Brain microvascular endothelial cell (primary cell): ENCODE results near the gene ERI3.

Experiments used
- DNase-seq: peaks from one replicate; pipeline ENCODE4 v3.0.0-alpha.2; 2020
- H3K27ac ChIP-seq: fragments of 250-450 bp; sonication (Bioruptor Pico); 2 replicates; pipeline ENCODE4 v1.5.1; 2020; ENCODE audit warnings: mild to moderate bottlenecking, moderate library complexity
- H3K27me3 ChIP-seq: fragments of 250-450 bp; sonication (Bioruptor Pico); replicated peaks from 2 replicates; pipeline ENCODE4 v1.5.1; 2020; ENCODE audit warnings: mild to moderate bottlenecking
- H3K36me3 ChIP-seq: fragments of 250-450 bp; sonication (Bioruptor Pico); replicated peaks from 2 replicates; pipeline ENCODE4 v1.5.1; 2020; ENCODE audit warnings: mild to moderate bottlenecking
- H3K4me3 ChIP-seq: 2 replicates; pipeline ENCODE4 v1.5.1; 2011; ENCODE audit warnings: low read depth, mild to moderate bottlenecking, control low read depth, low read length, moderate library complexity
- CTCF ChIP-seq: IDR thresholded peaks from 2 replicates; pipeline ENCODE4 v1.5.1; 2011; ENCODE audit warnings: low read depth, mild to moderate bottlenecking, moderate library complexity, low read length, control low read depth, inconsistent platforms; ENCODE audit errors: missing control alignments
- in situ Hi-C: cut with HindIII; loops from 2 replicates; pipeline ENCODE4 v1.10.0; 2017; ENCODE audit warnings: low sequenced_read_pairs, low pct_ligation_motif_present

ERI3 gene

DNA sequence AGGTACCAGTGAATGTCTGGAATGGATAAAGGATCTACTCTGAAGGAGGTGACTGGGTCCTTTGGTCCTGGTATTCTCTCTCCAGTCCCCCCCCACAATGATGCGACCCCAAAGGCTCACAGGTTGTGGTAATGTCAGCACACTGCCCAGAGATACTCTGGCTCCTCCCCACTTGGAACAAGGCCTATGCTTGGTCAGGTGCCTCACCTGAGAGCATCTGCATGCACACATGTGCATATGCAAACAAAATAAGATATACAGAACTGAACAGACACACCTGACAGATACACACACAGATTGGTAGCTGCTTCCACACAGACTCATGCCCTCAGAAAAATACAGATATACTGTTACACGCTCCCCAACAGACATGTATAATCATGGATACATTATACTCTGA is 108.3 kb downstream of the ERI3 start:
- in situ Hi-C loops = no loop called here
- H3K27ac ChIP-seq = no peak overlapping the region
- TF ChIP-seq CTCF = no peak
- H3K27me3 ChIP-seq = no peaks in the 10 kb centered on the region
- no peaks in the 10 kb centered on the region for H3K36me3 ChIP-seq
- no peak overlapping the region for H3K4me3 ChIP-seq
- DNase-seq = no peak

GRCh38 chr1:44244986-44245385 is 110.1 kb downstream of the ERI3 start:
- TF ChIP-seq CTCF = no peak
- H3K4me3 ChIP-seq = no peak overlapping the region
- H3K27ac ChIP-seq = no peak overlapping the region
- no peaks in the 10 kb centered on the region for H3K27me3 ChIP-seq
- DNase-seq = no peak
- in situ Hi-C loops = no loop called here
- no peaks in the 10 kb centered on the region for H3K36me3 ChIP-seq

GRCh38 chr1:44243782-44244495 is 111.1 kb downstream of the ERI3 start:
- in situ Hi-C loops = no loop called here
- Histone ChIP-seq H3K27me3 (no peaks in the 10 kb centered on the region), H3K27ac (no peak overlapping the region), H3K36me3 (no peaks in the 10 kb centered on the region), H3K4me3 (no peak overlapping the region)
- no peak for DNase-seq
- TF ChIP-seq CTCF = no peak

DNA sequence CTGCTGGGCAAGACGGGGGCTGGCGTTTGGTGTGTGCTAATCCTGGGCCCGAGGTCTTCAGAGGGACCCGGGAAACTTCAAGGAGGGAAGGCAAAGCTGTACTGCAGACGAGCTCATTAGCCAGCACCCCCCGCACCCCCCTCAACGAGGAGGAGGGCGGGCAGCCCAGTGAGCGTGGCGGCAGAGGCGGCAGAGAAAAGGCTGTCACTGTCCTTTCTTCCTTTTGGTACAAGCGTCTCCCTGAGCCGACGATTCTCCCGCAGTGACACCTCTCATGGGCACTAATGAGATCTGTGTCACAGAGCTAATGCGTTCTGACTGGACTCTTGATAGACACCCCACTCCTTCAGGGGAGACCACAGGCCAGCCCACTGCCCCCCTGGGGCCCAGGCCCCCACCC is 112.3 kb downstream of the ERI3 start:
- H3K27ac ChIP-seq = no peak overlapping the region
- H3K36me3 ChIP-seq = no peaks in the 10 kb centered on the region
- in situ Hi-C loops = no loop called here
- TF ChIP-seq CTCF = no peak
- no peak overlapping the region for H3K4me3 ChIP-seq
- no peaks in the 10 kb centered on the region for H3K27me3 ChIP-seq
- no peak for DNase-seq

- H3K27me3 ChIP-seq = no peaks in the 10 kb centered on the region
- in situ Hi-C loops = no loop called here
- no peak for DNase-seq
- H3K36me3 ChIP-seq = no peaks in the 10 kb centered on the region
- H3K4me3 ChIP-seq = no peak overlapping the region
- H3K27ac ChIP-seq = no peak overlapping the region
- no peak for TF ChIP-seq CTCF
Observed at GRCh38 chr1:44240802-44241671, 114.0 kb downstream of the ERI3 start.
